Measurements from ENCODE around the gene CXCR4.
A peak's percentile ranks its signal among the peaks of the same experiment; 100 is the strongest.
"Not testable (repeated sequence)": the region's sequence is repeated elsewhere in the genome, so short reads cannot be mapped to it uniquely, and the experiment has no call there.

CXCR4 gene

GRCh38 chr2:136115183-136115761 is 2.7 kb downstream of the CXCR4 start:
- DNase-seq, result no peak

DNA sequence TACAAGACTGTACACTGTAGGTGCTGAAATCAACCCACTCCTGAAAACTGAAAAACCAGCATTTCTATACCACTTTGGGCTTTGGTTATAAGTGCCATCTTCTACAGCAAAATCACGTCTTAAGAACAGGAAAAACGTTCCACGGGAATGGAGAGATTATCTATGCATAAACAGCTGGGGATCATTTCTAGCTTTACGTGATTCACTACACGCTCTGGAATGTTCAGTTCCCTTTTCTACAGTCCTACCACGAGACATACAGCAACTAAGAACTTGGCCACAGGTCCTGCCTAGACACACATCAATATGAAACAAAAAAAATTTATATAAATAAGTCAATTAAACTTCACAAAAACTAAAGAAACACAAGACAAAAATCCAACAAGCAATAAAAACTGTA is 3.6 kb downstream of the CXCR4 start:
- DNase-seq, result no peak

DNA sequence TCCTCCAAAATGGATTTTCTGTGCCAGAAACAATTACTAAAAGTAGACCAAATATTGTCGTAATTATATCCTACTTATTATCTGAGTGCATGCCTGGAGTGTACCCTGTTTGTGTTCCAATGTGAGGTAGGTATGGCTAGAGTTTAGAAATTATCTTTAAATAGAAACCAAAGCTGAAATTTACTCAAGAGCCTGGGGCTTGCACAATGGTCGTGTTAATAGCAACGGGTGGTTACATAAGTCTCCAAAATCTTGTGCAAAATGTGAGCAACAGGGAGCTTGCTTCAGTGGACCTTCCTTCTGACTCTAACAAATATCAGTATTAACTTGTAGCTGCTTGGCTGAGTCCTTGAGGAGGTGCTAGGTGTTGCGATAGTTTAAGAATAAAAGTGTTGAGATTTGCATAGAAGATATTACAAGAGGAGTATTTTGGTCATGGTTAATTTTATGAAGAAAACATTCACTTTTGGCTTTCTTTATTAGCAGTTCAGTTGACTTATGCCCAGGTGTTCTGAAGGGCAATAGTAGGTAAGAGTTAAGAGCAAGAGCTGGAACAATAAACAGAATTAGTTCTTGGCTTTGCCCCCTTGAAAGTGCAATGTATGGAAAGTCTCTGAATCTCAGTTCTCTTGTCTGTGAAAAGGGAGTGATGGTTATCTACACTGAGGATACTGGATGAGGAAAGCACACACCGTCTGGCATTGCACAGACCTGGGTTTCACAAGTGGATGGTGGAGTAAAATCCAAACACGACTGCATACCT is 4.6 kb downstream of the CXCR4 start:
- DNase-seq, result no peak

- peak in 33 of 58 donors; percentile 7 to 79 (median 38) for DNase-seq
Observed at GRCh38 chr2:136112317-136113208, 5.4 kb downstream of the CXCR4 start.

DNA sequence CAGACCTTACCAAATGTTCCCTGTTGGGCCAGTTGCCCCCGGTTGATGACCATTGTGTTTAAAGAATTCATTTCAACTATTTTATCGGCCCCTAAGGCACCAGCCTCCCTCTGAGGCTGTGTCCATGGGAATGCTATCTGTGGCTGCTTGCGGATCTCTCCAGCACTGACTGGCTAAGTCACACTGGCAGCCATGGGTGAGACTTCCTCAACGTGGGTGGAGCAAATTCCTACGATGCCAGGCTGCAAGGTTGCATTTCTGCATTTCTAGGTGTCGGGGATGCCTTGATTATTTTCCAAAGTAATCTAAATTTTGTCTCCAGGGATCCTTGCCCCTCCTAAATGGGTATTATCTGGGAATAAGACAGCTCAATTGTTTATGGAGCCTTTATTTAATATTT is 6.2 kb downstream of the CXCR4 start:
- no peak for DNase-seq

- no peak for DNase-seq
Observed at GRCh38 chr2:136110526-136110925, 7.4 kb downstream of the CXCR4 start.

DNA sequence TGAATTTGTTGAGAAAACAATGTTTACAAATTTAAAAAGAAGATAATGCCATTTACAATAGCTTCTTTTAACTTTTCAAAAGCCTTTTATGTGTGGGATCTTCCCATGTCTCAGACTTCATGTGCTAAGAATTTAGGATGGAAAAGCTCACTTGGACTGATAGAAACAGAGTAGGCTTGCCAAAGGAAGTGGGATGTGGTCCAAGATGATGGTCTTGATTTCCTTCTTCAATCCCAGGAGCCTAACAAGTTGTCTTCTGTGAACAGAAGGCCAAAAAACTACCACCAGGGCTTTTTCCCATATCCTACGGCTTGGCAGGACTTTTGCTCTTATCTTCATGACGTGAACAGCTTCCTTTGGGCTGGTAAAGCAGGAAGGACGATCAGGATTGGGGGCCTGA is 9.5 kb downstream of the CXCR4 start:
- no peak for DNase-seq

DNA sequence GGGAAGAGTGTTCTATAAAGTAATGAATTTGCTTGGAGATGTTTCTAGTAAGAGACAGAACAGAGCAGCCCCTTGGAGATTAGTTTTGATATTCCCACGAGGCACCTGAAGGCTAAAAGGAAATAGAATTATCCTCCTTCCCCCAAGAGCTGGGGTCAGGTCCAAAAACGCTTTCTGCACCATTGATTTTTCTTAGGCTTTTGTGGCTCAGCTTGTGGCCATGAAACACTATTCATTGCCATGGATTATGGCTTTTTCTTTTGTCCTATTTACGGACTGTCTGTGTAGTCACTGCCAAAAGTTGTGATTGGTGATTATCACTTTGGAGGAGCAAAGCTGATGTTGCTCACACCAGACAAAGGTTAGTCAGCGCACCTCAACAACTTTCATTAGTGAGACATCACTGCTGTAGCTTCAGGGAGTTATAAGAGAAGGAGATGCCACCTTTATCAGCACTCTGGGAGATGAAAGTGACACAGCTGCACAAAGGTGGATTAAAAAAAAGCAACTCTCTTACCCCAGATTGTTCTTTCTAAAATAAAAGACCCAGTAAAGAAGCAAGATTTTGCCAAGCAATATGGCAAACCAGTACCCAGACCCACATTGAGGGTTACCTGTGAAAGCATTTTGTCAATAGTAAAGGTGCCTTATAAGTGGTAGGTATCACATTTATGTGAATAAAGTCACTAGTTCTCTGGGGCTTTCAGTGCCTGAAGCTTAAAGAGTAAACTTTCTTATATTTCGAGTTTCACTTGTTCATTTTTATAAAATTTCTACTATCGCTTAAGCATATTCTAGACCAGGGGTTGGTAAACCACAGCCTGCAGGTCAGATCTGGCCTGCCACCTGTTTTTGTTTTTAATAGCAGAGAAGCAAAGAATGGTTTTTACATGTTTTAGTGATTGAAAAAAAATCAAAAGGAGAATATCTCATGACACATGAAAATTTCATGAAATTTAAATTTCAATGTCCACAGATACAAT is 10.6 kb downstream of the CXCR4 start:
- DNase-seq, result no peak

DNA sequence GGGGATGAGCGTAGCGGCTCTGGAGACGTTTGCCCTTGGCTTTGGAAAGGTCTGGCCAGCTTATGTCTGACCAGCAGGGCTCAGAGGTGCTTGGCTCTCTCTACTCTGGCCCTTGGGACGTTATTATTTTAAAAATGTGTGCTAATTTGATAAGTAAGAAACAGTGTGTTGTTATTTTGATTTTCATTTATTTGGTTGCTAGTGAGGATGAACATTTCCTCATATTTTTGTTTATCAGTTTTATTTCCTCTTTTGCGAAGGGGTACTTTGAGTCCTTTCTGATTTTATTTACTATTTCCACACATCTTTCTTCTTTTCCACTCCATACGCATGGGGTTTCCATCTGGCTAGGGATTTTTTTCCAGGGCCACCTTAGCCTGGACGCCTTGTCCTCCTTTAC is 11.4 kb downstream of the CXCR4 start:
- no peak for DNase-seq

GRCh38 chr2:136104977-136105376 is 13.0 kb downstream of the CXCR4 start:
- no peak for DNase-seq

GRCh38 chr2:136101042-136101441 is 16.9 kb downstream of the CXCR4 start:
- no peak for DNase-seq

- no peak for DNase-seq
Observed at GRCh38 chr2:136098441-136098840, 19.5 kb downstream of the CXCR4 start.

- DNase-seq, result no peak
Observed at GRCh38 chr2:136093583-136093982, 24.4 kb downstream of the CXCR4 start.

GRCh38 chr2:136091899-136092298 is 26.1 kb downstream of the CXCR4 start:
- no peak for DNase-seq

- not testable (repeated sequence) for DNase-seq
Observed at GRCh38 chr2:136087901-136088460, 30.0 kb downstream of the CXCR4 start.

- no peak for DNase-seq
Observed at GRCh38 chr2:136086253-136087016, 31.5 kb downstream of the CXCR4 start.

DNA sequence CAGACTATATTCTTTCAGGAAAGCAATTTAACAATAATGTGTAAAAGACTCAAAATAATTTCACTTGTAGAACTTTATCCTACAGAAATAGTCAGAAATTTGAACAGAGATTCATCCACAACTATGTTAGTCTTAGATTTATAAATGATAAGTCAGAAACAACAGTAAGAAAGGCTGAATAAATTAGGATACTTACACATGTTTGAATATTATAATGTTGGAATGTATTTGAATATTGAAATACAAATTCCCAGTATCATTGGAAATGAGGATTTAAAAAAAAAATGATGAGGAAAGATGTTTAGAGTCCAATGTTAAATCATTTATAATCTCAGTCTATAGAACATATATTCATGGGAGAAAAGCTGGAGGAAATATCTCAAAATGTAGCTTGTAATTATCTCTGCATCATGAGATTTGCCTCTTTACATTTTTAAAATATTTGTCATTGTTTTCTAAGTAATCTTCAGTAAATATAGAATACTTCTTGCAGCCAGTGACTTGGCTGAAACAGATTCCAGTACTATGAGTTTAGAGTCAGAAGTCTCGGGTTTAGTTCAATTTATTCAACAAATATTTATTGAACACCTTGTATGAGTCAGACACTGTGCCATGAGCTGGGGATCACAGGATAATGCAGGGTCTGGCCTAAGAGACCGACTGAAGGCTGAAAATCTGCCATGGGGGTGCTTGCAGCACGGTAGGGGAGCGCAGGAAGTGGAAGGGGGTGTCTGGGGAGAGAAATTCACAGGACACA is 32.3 kb downstream of the CXCR4 start:
- no peak for DNase-seq

- no peak for DNase-seq
Observed at GRCh38 chr2:136081582-136082210, 36.3 kb downstream of the CXCR4 start.

GRCh38 chr2:136080114-136080513 is 37.8 kb downstream of the CXCR4 start:
- DNase-seq, result no peak
